GM23248 (cell line): ENCODE measurements around the gene SMIM38. TPM values are rescaled to one million over a fixed set of nuclear protein-coding genes. Genes with fewer than 3 reads are reported as not detected.

Source experiments
- DNase-seq: peaks from one replicate; pipeline ENCODE4 v3.0.0-alpha.2; 2015
- H2AFZ ChIP-seq: fragments of 200-600 bp; sonication (generic); 2 replicates; pipeline ENCODE4 v1.6.1; 2016; ENCODE audit warnings: antibody characterized with exemption
- H3F3A ChIP-seq: fragments of 200-600 bp; sonication (generic); 2 replicates; pipeline ENCODE4 v1.6.1; 2016; ENCODE audit warnings: mild to moderate bottlenecking, antibody characterized with exemption, mixed run types; ENCODE audit not compliant: insufficient read depth
- H3K27ac ChIP-seq: fragments of 200-600 bp; sonication (generic); 2 replicates; pipeline ENCODE4 v1.5.1; 2016; ENCODE audit warnings: mild to moderate bottlenecking
- H3K27me3 ChIP-seq: fragments of 200-600 bp; sonication (generic); replicated peaks from 2 replicates; pipeline ENCODE4 v1.6.1; 2016; ENCODE audit warnings: mild to moderate bottlenecking; ENCODE audit not compliant: insufficient read depth
- H3K36me3 ChIP-seq: fragments of 200-600 bp; sonication (generic); 2 replicates; pipeline ENCODE4 v1.6.1; 2016; ENCODE audit warnings: low read depth, mild to moderate bottlenecking
- H3K4me1 ChIP-seq: fragments of 200-600 bp; sonication (generic); 2 replicates; pipeline ENCODE4 v1.6.1; 2016; ENCODE audit warnings: mild to moderate bottlenecking; ENCODE audit not compliant: insufficient read depth
- H3K4me2 ChIP-seq: fragments of 200-600 bp; sonication (generic); one replicate; pipeline ENCODE4 v1.6.1; 2016; ENCODE audit warnings: mild to moderate bottlenecking; ENCODE audit not compliant: unreplicated experiment
- H3K4me3 ChIP-seq: fragments of 200-600 bp; sonication (generic); 2 replicates; pipeline ENCODE4 v1.5.1; 2016; ENCODE audit warnings: mild to moderate bottlenecking
- H3K79me2 ChIP-seq: fragments of 200-600 bp; sonication (generic); 2 replicates; pipeline ENCODE4 v1.6.1; 2016; ENCODE audit warnings: mild to moderate bottlenecking; ENCODE audit not compliant: insufficient read depth
- H3K9ac ChIP-seq: fragments of 200-600 bp; sonication (generic); 2 replicates; pipeline ENCODE4 v1.6.1; 2016; ENCODE audit warnings: mild to moderate bottlenecking
- H3K9me2 ChIP-seq: fragments of 200-600 bp; sonication (generic); 2 replicates; pipeline ENCODE4 v1.6.1; 2016; ENCODE audit warnings: mixed run types, mild to moderate bottlenecking, moderate library complexity; ENCODE audit not compliant: insufficient read depth
- H3K9me3 ChIP-seq: fragments of 200-600 bp; sonication (generic); one replicate; pipeline ENCODE4 v1.6.1; 2017; ENCODE audit warnings: low read depth
- H4K20me1 ChIP-seq: fragments of 200-600 bp; sonication (generic); 2 replicates; pipeline ENCODE4 v1.6.0; 2016; ENCODE audit not compliant: insufficient read depth
- EZH2 ChIP-seq: fragments of 200-600 bp; sonication (generic); IDR thresholded peaks from 2 replicates; pipeline ENCODE4 v1.6.1; 2018; ENCODE audit warnings: antibody characterized with exemption, mild to moderate bottlenecking; ENCODE audit not compliant: insufficient read depth, poor library complexity, severe bottlenecking
- EZH2phosphoT487 ChIP-seq: fragments of 200-600 bp; sonication (generic); IDR thresholded peaks from 2 replicates; pipeline ENCODE4 v1.6.1; 2018; ENCODE audit warnings: antibody characterized with exemption, moderate library complexity, mild to moderate bottlenecking, low read depth; ENCODE audit not compliant: insufficient read depth
- WGBS, 2 experiments: methylation state at CpG; one replicate each; pipeline ENCODE4 v1.1.6; 2015 to 2017; ENCODE audit warnings: low lambda C conversion rate in 2 of 2, low coverage in 1 of 2; ENCODE audit errors: missing lambda C conversion rate in 2 of 2; 5-methylcytosine and 5-hydroxymethylcytosine counted together
- in situ Hi-C: fragments of 300-500 bp; cut with MboI; formaldehyde crosslinking; loops from 2 replicates; pipeline ENCODE4 v1.15.0; 2020
- polyA plus RNA-seq: library from polyadenylated mRNA; unstranded; fragments of >200 nt; fragmentation: Nextera tagmentation; extraction: Ambion mirVana; gene quantifications from 2 replicates; pipeline ENCODE4 v1.2.1, GENCODE V29; 2016
- total RNA-seq: library from RNA; depleted of rRNA; stranded (reverse); fragments of >200 nt; shearing (Covaris generic); gene quantifications from 2 replicates; pipeline ENCODE4 v1.2.3, GENCODE V29; 2014

Gene SMIM38
- total and polyA plus RNA-seq, 2 experiments from 2014 or later = not detected

DNA sequence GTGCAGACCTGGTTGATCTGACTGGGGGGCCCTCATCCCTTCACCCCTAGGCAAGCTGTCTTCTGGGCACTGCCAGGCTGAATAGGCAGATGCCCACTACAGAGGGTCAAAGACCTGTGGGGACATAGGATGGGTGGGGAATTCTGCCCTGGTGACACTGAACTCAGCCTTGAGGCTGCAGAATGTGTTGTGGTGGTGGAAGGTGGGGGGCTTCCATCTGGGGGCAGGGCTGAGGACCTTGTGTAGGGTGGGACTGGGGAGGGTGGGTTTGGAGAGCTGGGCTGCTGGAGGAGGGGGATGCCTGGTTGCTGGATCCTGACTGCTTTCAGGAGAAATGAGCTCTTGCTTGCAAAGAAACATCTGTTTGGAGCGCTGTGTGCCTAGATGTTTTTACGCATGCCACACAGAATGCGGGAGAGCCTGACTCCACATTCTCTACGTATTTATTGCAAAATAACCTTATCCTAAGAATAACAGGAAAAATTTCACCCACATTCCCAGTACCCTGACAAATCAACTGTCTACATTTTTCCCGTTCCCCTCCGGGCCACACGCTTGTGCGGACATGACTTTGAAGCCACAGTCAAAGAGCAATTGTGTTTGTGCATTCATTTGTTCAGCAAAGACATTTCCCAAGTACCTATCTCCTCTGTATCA, 18.3 kb downstream of the SMIM38 start:
- in situ Hi-C loops = no loop called here
- TF ChIP-seq EZH2phosphoT487 = no peak
- no peak for TF ChIP-seq EZH2
- Histone ChIP-seq H3K79me2 (no peaks in the 10 kb centered on the region), H3K36me3 (no peaks in the 10 kb centered on the region), H4K20me1 (no peaks in the 10 kb centered on the region), H3K4me2 (no peak overlapping the region), H3K9me3 (no peaks in the 10 kb centered on the region), H3K27ac (no peak overlapping the region), H3K9me2 (no peaks in the 10 kb centered on the region), H2AFZ (no peak overlapping the region), H3K9ac (no peak overlapping the region), H3K27me3 (peaks cover 4% of the 10 kb centered on the region; the same call in 1 of the 2 replicates), H3F3A (no peaks in the 10 kb centered on the region), H3K4me3 (no peak overlapping the region), H3K4me1 (no peaks in the 10 kb centered on the region)
- no peak for DNase-seq
- WGBS, 2 experiments = 64 to 66% methylated on average over 8 of the region's 8 CpGs

DNA sequence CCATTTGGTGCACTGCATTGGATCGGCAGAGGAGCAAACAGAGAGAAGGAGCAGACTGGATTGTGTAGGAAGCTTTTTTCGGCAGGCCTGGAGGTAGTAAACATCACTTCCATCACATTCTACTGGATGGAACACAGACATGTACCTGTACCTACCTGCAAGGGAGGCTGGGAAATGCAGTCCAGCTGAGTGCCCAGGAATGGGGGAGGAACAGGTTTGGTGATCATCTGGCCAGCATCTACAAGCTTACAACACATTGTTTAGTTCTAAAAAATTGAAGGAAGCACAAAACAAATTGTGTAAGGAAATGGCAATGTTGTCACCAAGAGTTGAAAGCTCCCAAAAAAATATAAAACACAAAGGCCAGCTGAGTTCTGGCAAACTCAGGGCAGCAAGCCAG, 19.1 kb downstream of the SMIM38 start:
- Histone ChIP-seq H3K9me2 (no peaks in the 10 kb centered on the region), H3K4me3 (no peak overlapping the region), H4K20me1 (no peaks in the 10 kb centered on the region), H3K27ac (no peak overlapping the region), H3F3A (no peaks in the 10 kb centered on the region), H3K36me3 (no peaks in the 10 kb centered on the region), H3K27me3 (peaks cover 4% of the 10 kb centered on the region; the same call in 1 of the 2 replicates), H3K4me2 (no peak overlapping the region), H3K9me3 (no peaks in the 10 kb centered on the region), H3K9ac (no peak overlapping the region), H2AFZ (no peak overlapping the region), H3K4me1 (no peaks in the 10 kb centered on the region), H3K79me2 (no peaks in the 10 kb centered on the region)
- 51 to 57% methylated on average over 2 of the region's 2 CpGs for WGBS, 2 experiments
- in situ Hi-C loops = no loop called here
- no peak for DNase-seq
- TF ChIP-seq EZH2 = no peak
- TF ChIP-seq EZH2phosphoT487 = no peak

DNA sequence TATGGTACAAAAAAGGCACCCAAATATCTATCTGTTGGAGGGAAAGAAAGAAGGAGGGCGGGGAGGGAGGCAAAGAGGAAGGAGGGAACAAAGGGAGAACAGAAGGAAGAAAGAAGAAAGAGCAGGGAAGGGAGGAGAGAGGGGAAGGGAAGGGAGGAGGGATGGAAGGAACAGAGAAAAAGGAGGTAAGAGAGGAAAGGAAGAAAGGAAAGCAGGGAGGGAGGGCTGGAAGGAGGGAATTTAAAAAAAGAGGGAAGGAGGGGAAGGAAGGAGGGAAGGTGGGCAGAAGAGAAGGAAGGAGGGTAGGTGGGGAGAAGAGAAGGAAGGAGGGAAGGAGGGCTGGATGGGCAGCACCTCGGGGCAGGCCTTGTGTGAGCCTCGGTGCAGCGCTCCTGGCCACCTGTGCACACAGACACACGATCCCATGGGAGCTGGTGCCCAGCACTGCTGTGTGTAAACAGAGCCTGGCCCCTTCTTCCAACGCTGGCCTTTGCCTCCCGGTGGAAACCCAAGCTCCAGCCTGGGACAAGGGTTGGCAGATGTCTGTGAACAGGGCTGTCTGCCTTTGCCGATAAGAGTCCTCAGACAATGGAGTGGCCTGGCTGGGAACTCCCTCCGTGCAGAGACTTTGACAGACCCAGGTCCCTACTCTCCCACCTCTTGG, 23.2 kb downstream of the SMIM38 start:
- Histone ChIP-seq H3K4me2 (no peak overlapping the region), H3K27me3 (peaks cover 17% of the 10 kb centered on the region; the same call in 1 of the 2 replicates), H3K79me2 (no peaks in the 10 kb centered on the region), H3K9ac (no peak overlapping the region), H3K9me3 (no peaks in the 10 kb centered on the region), H4K20me1 (no peaks in the 10 kb centered on the region), H3K36me3 (no peaks in the 10 kb centered on the region), H3K4me1 (no peaks in the 10 kb centered on the region), H3F3A (no peaks in the 10 kb centered on the region), H3K9me2 (no peaks in the 10 kb centered on the region), H3K27ac (no peak overlapping the region), H3K4me3 (no peak overlapping the region), H2AFZ (no peak overlapping the region)
- no peak for TF ChIP-seq EZH2
- TF ChIP-seq EZH2phosphoT487 = no peak
- in situ Hi-C loops = no loop called here
- DNase-seq = no peak
- WGBS, 2 experiments = 50 to 56% methylated on average over 8 to 9 of the region's 9 CpGs

DNA sequence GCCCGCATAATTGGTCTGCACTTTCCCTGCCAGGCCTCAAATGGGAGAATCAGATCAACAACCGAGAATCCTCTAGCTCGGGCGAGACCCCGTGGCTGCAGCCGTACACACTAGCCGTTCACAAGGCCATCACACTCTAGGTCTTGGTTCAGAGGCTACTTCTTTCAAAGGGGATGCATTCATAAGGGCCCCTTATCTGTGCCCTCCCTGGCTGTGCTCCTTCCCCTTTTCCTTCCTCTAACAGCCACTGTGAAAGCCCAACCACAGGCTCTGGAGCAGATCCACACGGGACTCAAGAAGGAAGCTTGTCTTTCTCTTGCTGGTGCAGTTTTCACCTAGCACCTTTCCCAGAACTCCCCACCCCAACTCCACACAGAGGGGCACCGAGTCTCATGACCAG, 24.5 kb downstream of the SMIM38 start:
- H3K9me3 ChIP-seq = no peaks in the 10 kb centered on the region
- no peaks in the 10 kb centered on the region for H3K79me2 ChIP-seq
- H3K27me3 ChIP-seq = peaks cover 28% of the 10 kb centered on the region
- TF ChIP-seq EZH2phosphoT487 = no peak
- no peak for TF ChIP-seq EZH2
- no peaks in the 10 kb centered on the region for H3F3A ChIP-seq
- WGBS, 2 experiments = 52 to 61% methylated on average over 9 of the region's 9 CpGs
- no peaks in the 10 kb centered on the region for H3K4me1 ChIP-seq
- H3K4me2 ChIP-seq = no peak overlapping the region
- no peak overlapping the region for H3K27ac ChIP-seq
- H3K36me3 ChIP-seq = no peaks in the 10 kb centered on the region
- H4K20me1 ChIP-seq = no peaks in the 10 kb centered on the region
- H3K4me3 ChIP-seq = no peak overlapping the region
- H3K9me2 ChIP-seq = no peaks in the 10 kb centered on the region
- in situ Hi-C loops = no loop called here
- no peak overlapping the region for H3K9ac ChIP-seq
- DNase-seq = no peak
- H2AFZ ChIP-seq = no peak overlapping the region

- no peak overlapping the region for H3K27ac ChIP-seq
- H3K9ac ChIP-seq = no peak overlapping the region
- no peak overlapping the region for H3K4me3 ChIP-seq
- 66 to 85% methylated on average over 3 of the region's 3 CpGs for WGBS, 2 experiments
- peaks cover 32% of the 10 kb centered on the region for H3K27me3 ChIP-seq
- H3K4me1 ChIP-seq = no peaks in the 10 kb centered on the region
- TF ChIP-seq EZH2 (no peak), EZH2phosphoT487 (no peak)
- no peak overlapping the region for H2AFZ ChIP-seq
- DNase-seq = no peak
- no peaks in the 10 kb centered on the region for H3F3A ChIP-seq
- no peaks in the 10 kb centered on the region for H3K9me2 ChIP-seq
- H3K9me3 ChIP-seq = no peaks in the 10 kb centered on the region
- in situ Hi-C loops = no loop called here
- H3K4me2 ChIP-seq = no peak overlapping the region
- H3K36me3 ChIP-seq = no peaks in the 10 kb centered on the region
- no peaks in the 10 kb centered on the region for H4K20me1 ChIP-seq
- H3K79me2 ChIP-seq = no peaks in the 10 kb centered on the region
Measured at GRCh38 chr11:69180726-69181125, 25.0 kb downstream of the SMIM38 start.
